ENCODE results near the gene STPG2.

DNA sequence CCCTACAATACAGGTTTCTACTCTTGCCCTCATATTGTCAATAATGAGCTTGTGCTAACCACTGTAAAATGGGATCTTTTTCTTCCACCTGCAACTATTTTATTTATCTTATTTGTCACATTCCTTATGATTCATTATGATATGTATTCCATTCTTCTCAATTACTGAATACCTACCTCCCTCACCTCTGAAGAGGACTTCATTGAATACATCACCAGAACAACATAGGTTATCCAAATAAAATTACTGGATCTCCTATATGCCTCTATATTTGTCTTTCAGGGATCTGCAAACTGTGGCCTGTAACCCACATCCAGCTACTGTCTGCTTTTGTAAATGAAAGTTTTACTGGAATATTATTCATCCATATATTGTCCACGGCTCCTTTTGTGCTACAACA, 41.3 kb downstream of the STPG2 start:
- TF ChIP-seq EZH2 (IDR thresholded peaks at IDR 0.05; ENCODE audit: borderline replicate concordance, low read length) (no peak), CTCF (conservative IDR thresholded peaks at IDR 0.05 in 1 of 2, IDR thresholded peaks at IDR 0.05 in 1 of 2; ENCODE audit: extremely low read depth in 1 of 2, insufficient read depth in 1 of 2, low read depth in 1 of 2, low read length in 2 of 2) (no peak)
